H9 (cell line): ENCODE results near the gene NCKAP5. TPM values are rescaled to one million over a fixed set of nuclear protein-coding genes. Genes with fewer than 3 reads are reported as not detected.

Experiments used
- DNase-seq: peaks from one replicate; pipeline ENCODE4 v3.0.0-alpha.2; 2017
- H2AFZ ChIP-seq: one replicate; pipeline ENCODE4 v1.6.1; 2013; ENCODE audit warnings: mild to moderate bottlenecking, low read length, control low read depth, moderate library complexity
- H2AK5ac ChIP-seq: 2 replicates; pipeline ENCODE4 v1.6.1; 2013; ENCODE audit warnings: low read length, control low read depth, mixed read lengths; ENCODE audit not compliant: insufficient read length
- H2BK120ac ChIP-seq: one replicate; pipeline ENCODE4 v1.6.1; 2013; ENCODE audit warnings: low read depth, mild to moderate bottlenecking, low read length, control low read depth, inconsistent platforms; ENCODE audit not compliant: poor library complexity, severe bottlenecking
- H2BK12ac ChIP-seq: 2 replicates; pipeline ENCODE4 v1.6.1; 2013; ENCODE audit warnings: low read length, control low read depth, mixed read lengths, low read depth; ENCODE audit not compliant: insufficient read length
- H2BK15ac ChIP-seq: 2 replicates; pipeline ENCODE4 v1.6.1; 2013; ENCODE audit warnings: low read depth, low read length, control low read depth
- H2BK20ac ChIP-seq: one replicate; pipeline ENCODE4 v1.6.1; 2013; ENCODE audit warnings: low read depth, mild to moderate bottlenecking, low read length, control low read depth, inconsistent platforms; ENCODE audit not compliant: poor library complexity, severe bottlenecking
- H2BK5ac ChIP-seq: 2 replicates; pipeline ENCODE4 v1.6.1; 2013; ENCODE audit warnings: low read length, control low read depth, mixed read lengths; ENCODE audit not compliant: insufficient read length
- H3K14ac ChIP-seq: 2 replicates; pipeline ENCODE4 v1.6.1; 2013; ENCODE audit warnings: low read length, control low read depth; ENCODE audit not compliant: insufficient read depth
- H3K18ac ChIP-seq: 2 replicates; pipeline ENCODE4 v1.6.1; 2013; ENCODE audit warnings: low read depth, mild to moderate bottlenecking, mixed read lengths, low read length, control low read depth; ENCODE audit not compliant: insufficient read length
- H3K23ac ChIP-seq: 2 replicates; pipeline ENCODE4 v1.6.1; 2013; ENCODE audit warnings: low read length, control low read depth, mixed read lengths, low read depth; ENCODE audit not compliant: insufficient read length
- H3K23me2 ChIP-seq: 2 replicates; pipeline ENCODE4 v1.6.1; 2013; ENCODE audit warnings: low read depth, mild to moderate bottlenecking, mixed read lengths, low read length, control low read depth; ENCODE audit not compliant: insufficient read length, poor library complexity, severe bottlenecking
- H3K27ac ChIP-seq: 2 replicates; pipeline ENCODE4 v1.5.1; 2013; ENCODE audit warnings: low read length, control low read depth, mixed read lengths, low read depth; ENCODE audit not compliant: insufficient read length
- H3K27me3 ChIP-seq: 2 replicates; pipeline ENCODE4 v1.6.1; 2013; ENCODE audit warnings: low read length, control low read depth, inconsistent platforms; ENCODE audit not compliant: insufficient read depth
- H3K4ac ChIP-seq: 2 replicates; pipeline ENCODE4 v1.6.1; 2013; ENCODE audit warnings: low read depth, mild to moderate bottlenecking, control low read depth, inconsistent platforms, low read length, moderate library complexity
- H3K4me1 ChIP-seq: 2 replicates; pipeline ENCODE4 v1.6.1; 2013; ENCODE audit warnings: low read length, control low read depth, inconsistent platforms; ENCODE audit not compliant: insufficient read depth
- H3K4me2 ChIP-seq: 2 replicates; pipeline ENCODE4 v1.6.1; 2013; ENCODE audit warnings: low read length, control low read depth, mixed read lengths; ENCODE audit not compliant: insufficient read length, insufficient read depth
- H3K56ac ChIP-seq: 2 replicates; pipeline ENCODE4 v1.6.1; 2013; ENCODE audit warnings: low read depth, mild to moderate bottlenecking, mixed read lengths, low read length, control low read depth; ENCODE audit not compliant: insufficient read length
- H3K79me1 ChIP-seq: 2 replicates; pipeline ENCODE4 v1.6.1; 2013; ENCODE audit warnings: low read depth, mild to moderate bottlenecking, moderate library complexity, low read length, control low read depth, inconsistent platforms; ENCODE audit not compliant: insufficient read depth, poor library complexity, severe bottlenecking
- H3K79me2 ChIP-seq: 2 replicates; pipeline ENCODE4 v1.6.1; 2013; ENCODE audit warnings: low read length, control low read depth, inconsistent platforms; ENCODE audit not compliant: insufficient read depth
- H3K9ac ChIP-seq: 2 replicates; pipeline ENCODE4 v1.6.1; 2013; ENCODE audit warnings: low read length, control low read depth, mixed read lengths; ENCODE audit not compliant: insufficient read length; ENCODE audit errors: extremely low read depth
- H3K9me3 ChIP-seq: one replicate; pipeline ENCODE4 v1.6.1; 2013; ENCODE audit warnings: low read depth, low read length, inconsistent platforms; ENCODE audit not compliant: control insufficient read depth
- H3T11ph ChIP-seq: one replicate; pipeline ENCODE4 v1.6.1; 2013; ENCODE audit warnings: mild to moderate bottlenecking, low read length, control low read depth, inconsistent platforms
- H4K20me1 ChIP-seq: one replicate; pipeline ENCODE4 v1.6.1; 2013; ENCODE audit not compliant: control insufficient read depth, insufficient read length, insufficient read depth
- H4K5ac ChIP-seq: 2 replicates; pipeline ENCODE4 v1.6.1; 2013; ENCODE audit warnings: low read depth, mild to moderate bottlenecking, mixed read lengths, low read length, control low read depth; ENCODE audit not compliant: insufficient read length
- H4K8ac ChIP-seq: replicated peaks from 2 replicates; pipeline ENCODE4 v1.6.1; 2013; ENCODE audit warnings: low read length, control low read depth, mixed read lengths, low read depth; ENCODE audit not compliant: insufficient read length
- H4K91ac ChIP-seq: 2 replicates; pipeline ENCODE4 v1.6.1; 2013; ENCODE audit warnings: low read depth, mild to moderate bottlenecking, moderate library complexity, mixed read lengths, low read length, control low read depth; ENCODE audit not compliant: insufficient read length
- H3K27ac Mint-ChIP-seq, 3 experiments: 2 replicates in 2 of 3; 3 replicates in 1 of 3; pipeline ENCODE4 v1.8.0; 2020 to 2021; ENCODE audit warnings: mixed read lengths in 3 of 3, mild to moderate bottlenecking in 1 of 3, moderate library complexity in 1 of 3
- H3K27me3 Mint-ChIP-seq: 2 replicates; pipeline ENCODE4 v1.8.0; 2021; ENCODE audit warnings: low read depth, mild to moderate bottlenecking, moderate library complexity, mixed read lengths
- H3K36me3 Mint-ChIP-seq, 3 experiments: 2 replicates in 2 of 3; 3 replicates in 1 of 3; pipeline ENCODE4 v1.8.0; 2020 to 2021; ENCODE audit warnings: low read depth in 3 of 3, mixed read lengths in 3 of 3; ENCODE audit not compliant: insufficient read depth in 1 of 3
- H3K4me1 Mint-ChIP-seq, 2 experiments: 2 replicates each; pipeline ENCODE4 v1.8.0; 2020; ENCODE audit warnings: mixed read lengths in 2 of 2
- H3K4me3 Mint-ChIP-seq, 2 experiments: 2 replicates in 1 of 2; 3 replicates in 1 of 2; pipeline ENCODE4 v1.8.0; 2020 to 2021; ENCODE audit warnings: mild to moderate bottlenecking in 2 of 2, mixed read lengths in 2 of 2, moderate library complexity in 1 of 2
- H3K9me3 Mint-ChIP-seq, 2 experiments: 2 replicates in 1 of 2; 3 replicates in 1 of 2; pipeline ENCODE4 v1.8.0; 2020; ENCODE audit warnings: mild to moderate bottlenecking in 2 of 2, mixed read lengths in 2 of 2, moderate library complexity in 1 of 2
- CTCF ChIP-seq: fragments of 200-600 bp; sonication (generic); conservative IDR thresholded peaks from 3 replicates; pipeline ENCODE4 v1.8.0; 2021; ENCODE audit warnings: antibody characterized with exemption, mild to moderate bottlenecking
- WGBS: extraction: QIAGEN DNeasy Blood & Tissue Kit; methylation state at CpG from one replicate; pipeline ENCODE4 v1.1.7; 2013; ENCODE audit warnings: missing lambda C conversion rate, low lambda C conversion rate, mixed read lengths; ENCODE audit not compliant: insufficient read length; ENCODE audit errors: extremely low coverage; 5-methylcytosine and 5-hydroxymethylcytosine counted together
- total RNA-seq: library from RNA; stranded (reverse); gene quantifications from 2 replicates; pipeline ENCODE4 v1.2.1, GENCODE V29; 2021

Gene NCKAP5
- total RNA-seq, 1 experiment from 2014 or later: 0.26 TPM

GRCh38 chr2:133586978-133587377 lies 18.7 kb upstream of the NCKAP5 start:
- no peak overlapping the region for H4K5ac ChIP-seq
- no peaks in the 10 kb centered on the region for H3K4me1 ChIP-seq
- WGBS: no CpG with 5 or more reads among the region's 6 CpGs
- H3K79me1 ChIP-seq: no peaks in the 10 kb centered on the region
- no peak overlapping the region for H2AK5ac ChIP-seq
- Mint-ChIP-seq H3K9me3 (no peaks in the 10 kb centered on the region), H3K27me3 (no peaks in the 10 kb centered on the region; the same call in 1 of the 2 replicates), H3K27ac (no peak overlapping the region), H3K36me3 (no peaks in the 10 kb centered on the region), H3K4me1 (peaks cover 3 to 11% of the 10 kb centered on the region in 2 experiments; a peak in 3 of 4 replicates), H3K4me3 (no peak overlapping the region)
- no peaks in the 10 kb centered on the region for H3K9me3 ChIP-seq
- H3K27me3 ChIP-seq: no peaks in the 10 kb centered on the region
- H2BK5ac ChIP-seq: no peak overlapping the region
- no peak overlapping the region for H2BK20ac ChIP-seq
- no peak overlapping the region for H2BK12ac ChIP-seq
- TF ChIP-seq CTCF: no peak
- H3K14ac ChIP-seq: no peak overlapping the region
- no peaks in the 10 kb centered on the region for H4K20me1 ChIP-seq
- no peak overlapping the region for H3K27ac ChIP-seq
- no peak overlapping the region for H4K8ac ChIP-seq
- H3K4me2 ChIP-seq: no peak overlapping the region
- H4K91ac ChIP-seq: no peak overlapping the region
- H2BK120ac ChIP-seq: no peak overlapping the region
- no peak overlapping the region for H3K9ac ChIP-seq
- H2AFZ ChIP-seq: no peak overlapping the region
- DNase-seq: no peak
- no peak overlapping the region for H3T11ph ChIP-seq
- no peaks in the 10 kb centered on the region for H3K79me2 ChIP-seq
- no peak overlapping the region for H3K23ac ChIP-seq
- no peak overlapping the region for H3K18ac ChIP-seq
- no peak overlapping the region for H3K4ac ChIP-seq
- no peaks in the 10 kb centered on the region for H3K23me2 ChIP-seq
- H2BK15ac ChIP-seq: no peak overlapping the region
- H3K56ac ChIP-seq: no peak overlapping the region
